COR-L47 (cell line): Measurements from ENCODE around the gene HOXA10.

Experiments
- DNase-seq: peaks from one replicate; lab custom pipeline; 2025; lab: John Stamatoyannopoulos, UW

HOXA10 gene

GRCh38 chr7:27156508-27156898 lies 17.6 kb downstream of the HOXA10 start, which contains the start of gene HOXA7:
Gene HOXA7 (minus strand): TSS chr7:27156675. CDS start chr7:27156545, 130 bp downstream.
- DNase-seq, result no peak

- no peak for DNase-seq
Observed at GRCh38 chr7:27155816-27156507, 18.2 kb downstream of the HOXA10 start.

- DNase-seq, result no peak
Observed at GRCh38 chr7:27154901-27155815, 19.0 kb downstream of the HOXA10 start.

GRCh38 chr7:27154369-27154768 lies 19.8 kb downstream of the HOXA10 start:
- DNase-seq, result no peak

- DNase-seq, result no peak
Observed at GRCh38 chr7:27153526-27153925, 20.6 kb downstream of the HOXA10 start.

- no peak for DNase-seq
Observed at GRCh38 chr7:27152816-27153442, 21.2 kb downstream of the HOXA10 start.

- no peak for DNase-seq
Observed at GRCh38 chr7:27151931-27152815, 21.9 kb downstream of the HOXA10 start, which contains the start of gene HOXA3. Gene HOXA3 (minus strand): TSS chr7:27152583. CDS start chr7:27110640, 41,943 bp downstream.

- DNase-seq, result no peak
Observed at GRCh38 chr7:27151341-27151930, 22.7 kb downstream of the HOXA10 start.

GRCh38 chr7:27150568-27151340 lies 23.4 kb downstream of the HOXA10 start:
- no peak for DNase-seq

GRCh38 chr7:27149842-27150567 lies 24.1 kb downstream of the HOXA10 start:
- no peak for DNase-seq

- no peak for DNase-seq
Observed at GRCh38 chr7:27148756-27149641, 25.1 kb downstream of the HOXA10 start.

GRCh38 chr7:27148031-27148755 lies 25.9 kb downstream of the HOXA10 start:
- DNase-seq, result no peak

GRCh38 chr7:27147199-27148030 lies 26.7 kb downstream of the HOXA10 start, which contains the start of gene HOXA6:
Gene HOXA6 (minus strand): TSS chr7:27147774. CDS start chr7:27147749, 25 bp downstream.
- DNase-seq, result no peak

GRCh38 chr7:27146491-27147198 lies 27.5 kb downstream of the HOXA10 start:
- DNase-seq, result no peak

- no peak for DNase-seq
Observed at GRCh38 chr7:27145914-27146412, 28.2 kb downstream of the HOXA10 start.
